ENCODE results near the gene CYYR1.

Gene CYYR1

DNA sequence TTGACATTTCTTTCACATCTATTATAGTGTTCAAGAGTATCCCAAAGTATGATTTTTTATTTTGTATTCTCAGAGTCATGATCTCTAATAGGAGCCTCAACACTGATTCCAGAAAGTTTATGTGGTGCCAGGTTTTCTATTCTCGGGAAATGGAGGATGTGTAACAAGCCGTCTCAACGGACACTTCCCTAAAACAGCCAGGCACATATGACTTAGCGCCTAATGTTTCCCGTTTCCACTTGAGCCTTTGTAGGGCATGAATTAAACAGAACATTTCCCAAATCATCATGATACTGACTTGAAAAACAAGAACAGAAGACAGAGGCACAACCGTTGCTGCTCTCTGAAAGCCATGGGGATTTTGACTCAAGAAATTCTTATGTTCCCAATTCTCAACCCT is 8.0 kb downstream of the CYYR1 start:
- Histone ChIP-seq H3K4me1 (ENCODE audit: control insufficient read depth, insufficient read depth, low read length) (no peaks in the 10 kb centered on the region), H3K36me3 (ENCODE audit: control insufficient read depth in 2 of 2, insufficient read depth in 1 of 2, low read length in 2 of 2) (no peaks in the 10 kb centered on the region), H3K4me3 (ENCODE audit: low read depth, low read length) (no peak overlapping the region), H3K9me3 (ENCODE audit: control insufficient read depth, insufficient read depth, low read depth, low read length) (no peaks in the 10 kb centered on the region), H3K27ac (ENCODE audit: extremely low read depth, low read depth, low read length) (no peak overlapping the region)
- TF ChIP-seq ZNF48 (tag by site-specific recombination; IDR thresholded peaks at IDR 0.05) (no peak), BCL11A (tag by site-specific recombination; IDR thresholded peaks at IDR 0.05; ENCODE audit: low read depth) (no peak), ZNF175 (tag by site-specific recombination; IDR thresholded peaks at IDR 0.05) (no peak), ZNF335 (tag by site-specific recombination; conservative IDR thresholded peaks at IDR 0.05) (no peak), ZNF747 (tag by site-specific recombination; IDR thresholded peaks at IDR 0.05) (no peak), CTCF (tag by site-specific recombination; IDR thresholded peaks at IDR 0.05) (no peak), ZNF23 (tag by site-specific recombination; IDR thresholded peaks at IDR 0.05; ENCODE audit: borderline replicate concordance) (no peak), OSR2 (tag by site-specific recombination; IDR thresholded peaks at IDR 0.05) (no peak), ZNF571 (tag by site-specific recombination; IDR thresholded peaks at IDR 0.05) (no peak)
- TF ChIP-seq, protein P1, sequence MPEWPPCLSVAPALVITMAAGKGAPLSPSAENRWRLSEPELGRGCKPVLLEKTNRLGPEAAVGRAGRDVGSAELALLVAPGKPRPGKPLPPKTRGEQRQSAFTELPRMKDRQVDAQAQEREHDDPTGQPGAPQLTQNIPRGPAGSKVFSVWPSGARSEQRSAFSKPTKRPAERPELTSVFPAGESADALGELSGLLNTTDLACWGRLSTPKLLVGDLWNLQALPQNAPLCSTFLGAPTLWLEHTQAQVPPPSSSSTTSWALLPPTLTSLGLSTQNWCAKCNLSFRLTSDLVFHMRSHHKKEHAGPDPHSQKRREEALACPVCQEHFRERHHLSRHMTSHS (tag by site-specific recombination; IDR thresholded peaks at IDR 0.05) = no peak
- ChIA-PET CTCF (no interaction called here), POLR2A (no interaction called here)

- TF ChIP-seq ZNF37A (tag by site-specific recombination; IDR thresholded peaks at IDR 0.05) = no peak
- TF ChIP-seq ZNF19 (tag by site-specific recombination; IDR thresholded peaks at IDR 0.05; ENCODE audit: low read depth) = no peak
- no peak for TF ChIP-seq SETDB1 (IDR thresholded peaks at IDR 0.05; ENCODE audit: insufficient read length, low read length)
- no peak for TF ChIP-seq KLF9 (tag by site-specific recombination; IDR thresholded peaks at IDR 0.05; ENCODE audit: low read depth)
- no peak for TF ChIP-seq ZNF214 (tag by site-specific recombination; IDR thresholded peaks at IDR 0.05; ENCODE audit: borderline replicate concordance)
- Histone ChIP-seq H3K4me1 (ENCODE audit: control insufficient read depth, insufficient read depth, low read length) (no peaks in the 10 kb centered on the region), H3K4me3 (ENCODE audit: low read depth, low read length) (no peak overlapping the region), H3K36me3 (ENCODE audit: control insufficient read depth in 2 of 2, insufficient read depth in 1 of 2, low read length in 2 of 2) (no peaks in the 10 kb centered on the region), H3K9me3 (ENCODE audit: control insufficient read depth, insufficient read depth, low read depth, low read length) (no peaks in the 10 kb centered on the region), H3K27ac (ENCODE audit: extremely low read depth, low read depth, low read length) (no peak overlapping the region)
- ChIA-PET POLR2A (no interaction called here), CTCF (no interaction called here)
Observed at GRCh38 chr21:26563856-26564503, 9.1 kb downstream of the CYYR1 start.

DNA sequence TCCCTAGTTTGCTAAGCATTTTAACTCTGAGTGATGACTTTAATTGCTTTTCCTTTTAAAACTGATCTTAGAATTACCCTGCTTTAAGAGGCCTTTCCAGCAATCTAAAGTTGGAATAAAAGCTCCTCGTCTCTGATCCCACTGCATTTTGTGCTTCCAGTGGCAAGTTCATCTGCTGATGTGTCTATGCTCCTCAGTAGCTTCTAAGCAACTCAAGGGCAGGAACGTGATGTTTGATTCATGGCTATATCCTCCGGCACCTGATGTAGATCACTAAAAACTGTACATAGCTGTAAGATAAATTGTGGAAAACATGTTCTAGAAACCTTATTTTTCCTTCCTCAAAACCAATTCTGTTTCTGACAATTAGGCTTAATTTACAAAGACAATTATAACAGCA is 12.5 kb downstream of the CYYR1 start:
- H3K9me3 ChIP-seq (ENCODE audit: control insufficient read depth, insufficient read depth, low read depth, low read length) = no peaks in the 10 kb centered on the region
- no peaks in the 10 kb centered on the region for H3K36me3 ChIP-seq (ENCODE audit: control insufficient read depth in 2 of 2, insufficient read depth in 1 of 2, low read length in 2 of 2)
- TF ChIP-seq ZNF37A (tag by site-specific recombination; IDR thresholded peaks at IDR 0.05) = no peak
- TF ChIP-seq ZNF140 (tag by site-specific recombination; IDR thresholded peaks at IDR 0.05) = no peak
- TF ChIP-seq ZNF670 (tag by site-specific recombination; IDR thresholded peaks at IDR 0.05; ENCODE audit: low read depth) = no peak
- H3K4me3 ChIP-seq (ENCODE audit: low read depth, low read length) = no peak overlapping the region
- no peak overlapping the region for H3K27ac ChIP-seq (ENCODE audit: extremely low read depth, low read depth, low read length)
- no peaks in the 10 kb centered on the region for H3K4me1 ChIP-seq (ENCODE audit: control insufficient read depth, insufficient read depth, low read length)
- ChIA-PET CTCF (no interaction called here), POLR2A (no interaction called here)

GRCh38 chr21:26559099-26559498 is 14.0 kb downstream of the CYYR1 start:
- POLR2A ChIA-PET = no interaction called here
- TF ChIP-seq KLF1 (tag by site-specific recombination; IDR thresholded peaks at IDR 0.05) (no peak), KLF16 (tag by site-specific recombination; IDR thresholded peaks at IDR 0.05) (no peak)
- Histone ChIP-seq H3K4me3 (ENCODE audit: low read depth, low read length) (no peak overlapping the region), H3K27ac (ENCODE audit: extremely low read depth, low read depth, low read length) (no peak overlapping the region), H3K9me3 (ENCODE audit: control insufficient read depth, insufficient read depth, low read depth, low read length) (no peaks in the 10 kb centered on the region), H3K36me3 (ENCODE audit: control insufficient read depth in 2 of 2, insufficient read depth in 1 of 2, low read length in 2 of 2) (no peaks in the 10 kb centered on the region), H3K4me1 (ENCODE audit: control insufficient read depth, insufficient read depth, low read length) (no peaks in the 10 kb centered on the region)
- CTCF ChIA-PET = no interaction called here
